CMK (cell line): Measurements from ENCODE around the gene SDK1.
"Not testable (repeated sequence)": the region's sequence is repeated elsewhere in the genome, so short reads cannot be mapped to it uniquely, and the experiment has no call there.

ENCODE experiments used
- DNase-seq: peaks from one replicate; pipeline ENCODE4 v3.0.0-alpha.2; 2010; ENCODE audit warnings: low read depth

SDK1 gene

GRCh38 chr7:3923307-3923918, 622.4 kb downstream of the SDK1 start:
- no peak for DNase-seq

GRCh38 chr7:3924277-3924676, 623.2 kb downstream of the SDK1 start:
- DNase-seq = no peak

- DNase-seq = no peak
Observed at GRCh38 chr7:3927446-3928110, 626.5 kb downstream of the SDK1 start.

GRCh38 chr7:3928727-3929515, 627.9 kb downstream of the SDK1 start:
- no peak for DNase-seq

- no peak for DNase-seq
Observed at GRCh38 chr7:3931843-3932242, 630.8 kb downstream of the SDK1 start.

GRCh38 chr7:3937146-3937545, 636.1 kb downstream of the SDK1 start:
- DNase-seq = no peak

- DNase-seq = no peak
Observed at GRCh38 chr7:3937605-3938004, 636.6 kb downstream of the SDK1 start.

- not testable (repeated sequence) for DNase-seq
Observed at GRCh38 chr7:3941706-3942105, 640.7 kb downstream of the SDK1 start.

GRCh38 chr7:3942276-3942675, 641.2 kb downstream of the SDK1 start:
- no peak for DNase-seq

GRCh38 chr7:3942816-3943745, 642.0 kb downstream of the SDK1 start:
- DNase-seq = no peak

- no peak for DNase-seq
Observed at GRCh38 chr7:3943779-3944520, 642.9 kb downstream of the SDK1 start.

GRCh38 chr7:3949242-3949640, 648.2 kb downstream of the SDK1 start:
- no peak for DNase-seq

GRCh38 chr7:3950249-3950648, 649.2 kb downstream of the SDK1 start:
- DNase-seq = no peak

GRCh38 chr7:3951316-3952055, 650.4 kb downstream of the SDK1 start:
- DNase-seq = no peak

- DNase-seq = no peak
Observed at GRCh38 chr7:3953133-3953532, 652.1 kb downstream of the SDK1 start.

- DNase-seq = no peak
Observed at GRCh38 chr7:3953946-3954345, 652.9 kb downstream of the SDK1 start.

- no peak for DNase-seq
Observed at GRCh38 chr7:3955026-3955425, 654.0 kb downstream of the SDK1 start.

- no peak for DNase-seq
Observed at GRCh38 chr7:3955751-3956696, 655.0 kb downstream of the SDK1 start.

GRCh38 chr7:3956949-3957348, 655.9 kb downstream of the SDK1 start:
- no peak for DNase-seq
